ENCODE measurements around the gene MEF2C. TPM values are rescaled to one million over a fixed set of nuclear protein-coding genes. Genes with fewer than 3 reads are reported as not detected.

Gene MEF2C
- total and polyA plus RNA-seq, 2 experiments from 2014 or later = 0.97 to 1.6 TPM

GRCh38 chr5:88880201-88880600 lies 2.8 kb downstream of the MEF2C start:
- Mint-ChIP-seq H3K4me3 (no peak overlapping the region), H3K9me3 (no peaks in the 10 kb centered on the region), H3K27me3 (ENCODE audit: insufficient read depth, low read depth, poor library complexity) (peaks cover 17% of the 10 kb centered on the region), H3K27ac (no peak overlapping the region), H3K36me3 (ENCODE audit: low read depth) (no peaks in the 10 kb centered on the region), H3K4me1 (peaks cover 15% of the 10 kb centered on the region; the same call in 2 of the 3 replicates)
- H4K20me1 ChIP-seq (replicated peaks; ENCODE audit: insufficient read depth) = no peaks in the 10 kb centered on the region
- H3K9me2 ChIP-seq (ENCODE audit: insufficient read depth) = no peaks in the 10 kb centered on the region
- no peak overlapping the region for H3K4me3 ChIP-seq
- H2AFZ ChIP-seq = no peak overlapping the region
- peaks cover 13% of the 10 kb centered on the region; the same call in 1 of the 2 replicates for H3K4me1 ChIP-seq (ENCODE audit: insufficient read depth)
- H3K79me2 ChIP-seq (replicated peaks; ENCODE audit: insufficient read depth) = no peaks in the 10 kb centered on the region
- no peak for TF ChIP-seq ETS1 (IDR thresholded peaks at IDR 0.05)
- no peak for TF ChIP-seq JUNB (IDR thresholded peaks at IDR 0.05; ENCODE audit: unreplicated experiment)
- no peak for TF ChIP-seq POLR2AphosphoS5 (IDR thresholded peaks at IDR 0.05; ENCODE audit: low read depth)
- no peak for TF ChIP-seq EZH2phosphoT487 (IDR thresholded peaks at IDR 0.05; ENCODE audit: unreplicated experiment)
- TF ChIP-seq CREB1 (CRISPR knock-in tag; IDR thresholded peaks at IDR 0.05; ENCODE audit: low read depth) = no peak
- TF ChIP-seq ZNF114 (CRISPR knock-in tag; IDR thresholded peaks at IDR 0.05) = no peak
- TF ChIP-seq ZNF462 (CRISPR knock-in tag; IDR thresholded peaks at IDR 0.05) = no peak
- no peak for TF ChIP-seq EZH2 (IDR thresholded peaks at IDR 0.05; ENCODE audit: low read depth, unreplicated experiment)
- no peak for TF ChIP-seq REST (IDR thresholded peaks at IDR 0.05; ENCODE audit: unreplicated experiment)
- no peak for TF ChIP-seq ZNF331 (CRISPR knock-in tag; IDR thresholded peaks at IDR 0.05; ENCODE audit: low read depth)
- no peak for TF ChIP-seq STAT1 (IDR thresholded peaks at IDR 0.05; ENCODE audit: unreplicated experiment)
- TF ChIP-seq CTCF (conservative IDR thresholded peaks at IDR 0.05; ENCODE audit: low read depth in 2 of 2) = no peak
- TF ChIP-seq NANOG (IDR thresholded peaks at IDR 0.05; ENCODE audit: borderline replicate concordance) = no peak
- no peaks in the 10 kb centered on the region for H3F3A ChIP-seq (replicated peaks; ENCODE audit: low read depth)
- H3K36me3 ChIP-seq (ENCODE audit: insufficient read depth) = no peaks in the 10 kb centered on the region
- DNase-seq (ENCODE audit: low spot score) = no peak
- no peak for ATAC-seq
- H3K27me3 ChIP-seq (ENCODE audit: insufficient read depth) = peaks cover 42% of the 10 kb centered on the region
- H3K4me2 ChIP-seq = no peak overlapping the region
- no peak overlapping the region for H3K27ac ChIP-seq (ENCODE audit: low read depth)
